ENCODE results near the gene SF3B1. TPM values are rescaled to one million over a fixed set of nuclear protein-coding genes. Genes with fewer than 3 reads are reported as not detected.
"Not testable (repeated sequence)": the region's sequence is repeated elsewhere in the genome, so short reads cannot be mapped to it uniquely, and the experiment has no call there.

SF3B1 gene
- total and polyA plus RNA-seq, 7 experiments from 2014 or later, result 130 to 737 (median 439) TPM

- no peaks in the 10 kb centered on the region for H3K36me3 Mint-ChIP-seq
- H3K4me3 Mint-ChIP-seq, result no peak overlapping the region
- no peak overlapping the region for H3K4me3 ChIP-seq (ENCODE audit: low read length)
- H3K27ac ChIP-seq (ENCODE audit: low read depth, low read length), result no peak overlapping the region
- H3K27ac Mint-ChIP-seq, result peak overlapping the region in 1 of 9 donors; percentile 26
- peaks cover 3 to 10% of the 10 kb centered on the region in 2 donors for H3K4me1 ChIP-seq (ENCODE audit: control insufficient read depth in 2 of 2, insufficient read depth in 2 of 2, low read length in 2 of 2)
- ChIA-PET CTCF (interaction anchor here (0.9 kb wide), 1 partner anchor 259 kb away, joined by 3 read pairs; no protein-coding TSS in a partner anchor), POLR2A (no interaction called here)
- DNase-seq, result no peak
- intact Hi-C loops (cut with micrococcal nuclease), result loop anchor here in 1 of 2 donors (10.0 kb wide), 1 partner anchor 498 kb away; no protein-coding TSS in a partner anchor
- no peak for ATAC-seq
- no peaks in the 10 kb centered on the region for H3K9me3 Mint-ChIP-seq
- H3K27me3 ChIP-seq (ENCODE audit: control insufficient read depth in 2 of 2, insufficient read depth in 2 of 2, low read length in 2 of 2), result no peaks in the 10 kb centered on the region
- H3K27me3 Mint-ChIP-seq, result no peaks in the 10 kb centered on the region
- no peaks in the 10 kb centered on the region for H3K36me3 ChIP-seq (ENCODE audit: control insufficient read depth in 2 of 3, insufficient read depth in 3 of 3, low read length in 3 of 3)
- H3K4me1 Mint-ChIP-seq, result peaks cover 15 to 45% (median 27%) of the 10 kb centered on the region in 7 donors
- H3K9me3 ChIP-seq (ENCODE audit: control insufficient read depth in 2 of 3, low read length in 3 of 3), result no peaks in the 10 kb centered on the region
Observed at GRCh38 chr2:197372592-197372991, 62.2 kb downstream of the SF3B1 start.

GRCh38 chr2:197370664-197371063 is 64.2 kb downstream of the SF3B1 start:
- H3K9me3 ChIP-seq (ENCODE audit: control insufficient read depth in 2 of 3, low read length in 3 of 3); H3K36me3 Mint-ChIP-seq; H3K9me3 Mint-ChIP-seq; H3K4me3 ChIP-seq (ENCODE audit: low read length); H3K27ac Mint-ChIP-seq; H3K4me1 ChIP-seq (ENCODE audit: control insufficient read depth in 2 of 2, insufficient read depth in 2 of 2, low read length in 2 of 2); H3K27ac ChIP-seq (ENCODE audit: low read depth, low read length); H3K4me3 Mint-ChIP-seq; H3K27me3 ChIP-seq (ENCODE audit: control insufficient read depth in 2 of 2, insufficient read depth in 2 of 2, low read length in 2 of 2); CTCF ChIA-PET; DNase-seq; H3K27me3 Mint-ChIP-seq; H3K36me3 ChIP-seq (ENCODE audit: control insufficient read depth in 2 of 3, insufficient read depth in 3 of 3, low read length in 3 of 3); ATAC-seq; POLR2A ChIA-PET: not testable (repeated sequence)
- intact Hi-C loops (cut with micrococcal nuclease), result loop anchor here in 1 of 2 donors (10.0 kb wide), 1 partner anchor 496 kb away; no protein-coding TSS in a partner anchor
- peaks cover 11 to 39% (median 20%) of the 10 kb centered on the region in 7 donors for H3K4me1 Mint-ChIP-seq

- H3K4me3 ChIP-seq (ENCODE audit: low read length), result no peak overlapping the region
- peak overlapping the region in 3 of 10 donors; percentile 26 to 63 (median 50) for H3K4me3 Mint-ChIP-seq
- no peak for ATAC-seq
- no peaks in the 10 kb centered on the region for H3K27me3 Mint-ChIP-seq
- H3K27me3 ChIP-seq (ENCODE audit: control insufficient read depth in 2 of 2, insufficient read depth in 2 of 2, low read length in 2 of 2), result no peaks in the 10 kb centered on the region
- H3K36me3 Mint-ChIP-seq, result no peaks in the 10 kb centered on the region
- ChIA-PET POLR2A (interaction anchor here (1.3 kb wide), 1 partner anchor 195 kb away, joined by 3 read pairs; no protein-coding TSS in a partner anchor), CTCF (interaction anchor here (2.0 kb wide), 1 partner anchor 256 kb away, joined by 6 read pairs; no protein-coding TSS in a partner anchor)
- H3K9me3 Mint-ChIP-seq, result peaks cover 0 to 2% (median 0%) of the 10 kb centered on the region in 11 donors
- DNase-seq, result no peak
- H3K27ac Mint-ChIP-seq, result peak overlapping the region in 6 of 9 donors; percentile 10 to 78 (median 25)
- no peaks in the 10 kb centered on the region for H3K9me3 ChIP-seq (ENCODE audit: control insufficient read depth in 2 of 3, low read length in 3 of 3)
- intact Hi-C loops (cut with micrococcal nuclease), result loop anchor here in 1 of 2 donors (10.0 kb wide), 1 partner anchor 495 kb away; no protein-coding TSS in a partner anchor
- H3K4me1 Mint-ChIP-seq, result peaks cover 11 to 39% (median 20%) of the 10 kb centered on the region in 7 donors
- no peak overlapping the region for H3K27ac ChIP-seq (ENCODE audit: low read depth, low read length)
- peaks cover 3 to 8% of the 10 kb centered on the region in 2 donors for H3K4me1 ChIP-seq (ENCODE audit: control insufficient read depth in 2 of 2, insufficient read depth in 2 of 2, low read length in 2 of 2)
- no peaks in the 10 kb centered on the region for H3K36me3 ChIP-seq (ENCODE audit: control insufficient read depth in 2 of 3, insufficient read depth in 3 of 3, low read length in 3 of 3)
Observed at GRCh38 chr2:197369933-197370320, 64.9 kb downstream of the SF3B1 start.

GRCh38 chr2:197369228-197369932 is 65.4 kb downstream of the SF3B1 start:
- Histone ChIP-seq H3K36me3 (ENCODE audit: control insufficient read depth in 2 of 3, insufficient read depth in 3 of 3, low read length in 3 of 3) (no peaks in the 10 kb centered on the region), H3K27me3 (ENCODE audit: control insufficient read depth in 2 of 2, insufficient read depth in 2 of 2, low read length in 2 of 2) (no peaks in the 10 kb centered on the region), H3K9me3 (ENCODE audit: control insufficient read depth in 2 of 3, low read length in 3 of 3) (no peaks in the 10 kb centered on the region), H3K4me1 (ENCODE audit: control insufficient read depth in 2 of 2, insufficient read depth in 2 of 2, low read length in 2 of 2) (peaks cover 3 to 8% of the 10 kb centered on the region in 2 donors), H3K4me3 (ENCODE audit: low read length) (no peak overlapping the region), H3K27ac (ENCODE audit: low read depth, low read length) (no peak overlapping the region)
- no peaks in the 10 kb centered on the region for H3K27me3 Mint-ChIP-seq
- peaks cover 0 to 2% (median 0%) of the 10 kb centered on the region in 11 donors for H3K9me3 Mint-ChIP-seq
- intact Hi-C loops (cut with micrococcal nuclease), result no loop called here
- no peak for DNase-seq
- ChIA-PET CTCF (interaction anchor here (2.0 to 2.2 kb wide), 2 partner anchors 178 to 256 kb away, joined by 6 read pairs; no protein-coding TSS in a partner anchor), POLR2A (interaction anchor here (1.3 kb wide), 1 partner anchor 194 kb away, joined by 3 read pairs; no protein-coding TSS in a partner anchor)
- ATAC-seq, result no peak
- peaks cover 8 to 34% (median 20%) of the 10 kb centered on the region in 7 donors for H3K4me1 Mint-ChIP-seq
- no peaks in the 10 kb centered on the region for H3K36me3 Mint-ChIP-seq
- peak overlapping the region in 3 of 10 donors; percentile 26 to 63 (median 50) for H3K4me3 Mint-ChIP-seq
- H3K27ac Mint-ChIP-seq, result peak overlapping the region in 7 of 9 donors; percentile 3 to 78 (median 17)

- Mint-ChIP-seq H3K4me3 (no peak overlapping the region), H3K27ac (peak overlapping the region in 1 of 9 donors; percentile 41), H3K9me3 (peaks cover 0 to 4% (median 0%) of the 10 kb centered on the region in 11 donors), H3K27me3 (no peaks in the 10 kb centered on the region), H3K4me1 (peaks cover 11 to 35% (median 20%) of the 10 kb centered on the region in 7 donors), H3K36me3 (no peaks in the 10 kb centered on the region)
- intact Hi-C loops (cut with micrococcal nuclease), result no loop called here
- Histone ChIP-seq H3K27me3 (ENCODE audit: control insufficient read depth in 2 of 2, insufficient read depth in 2 of 2, low read length in 2 of 2) (no peaks in the 10 kb centered on the region), H3K4me3 (ENCODE audit: low read length) (no peak overlapping the region), H3K4me1 (ENCODE audit: control insufficient read depth in 2 of 2, insufficient read depth in 2 of 2, low read length in 2 of 2) (peaks cover 3 to 8% of the 10 kb centered on the region in 2 donors), H3K9me3 (ENCODE audit: control insufficient read depth in 2 of 3, low read length in 3 of 3) (no peaks in the 10 kb centered on the region), H3K36me3 (ENCODE audit: control insufficient read depth in 2 of 3, insufficient read depth in 3 of 3, low read length in 3 of 3) (no peaks in the 10 kb centered on the region), H3K27ac (ENCODE audit: low read depth, low read length) (no peak overlapping the region)
- POLR2A ChIA-PET, result no interaction called here
- CTCF ChIA-PET, result interaction anchor here (2.0 to 2.2 kb wide), 2 partner anchors 177 to 255 kb away, joined by 6 read pairs; no protein-coding TSS in a partner anchor
- ATAC-seq, result no peak
- DNase-seq, result no peak
Observed at GRCh38 chr2:197368412-197368811, 66.4 kb downstream of the SF3B1 start.

GRCh38 chr2:197363998-197364397 is 70.8 kb downstream of the SF3B1 start:
- ATAC-seq, result no peak
- no peaks in the 10 kb centered on the region for H3K27me3 ChIP-seq (ENCODE audit: control insufficient read depth in 2 of 2, insufficient read depth in 2 of 2, low read length in 2 of 2)
- intact Hi-C loops (cut with micrococcal nuclease), result no loop called here
- no peak overlapping the region for H3K4me3 ChIP-seq (ENCODE audit: low read length)
- Mint-ChIP-seq H3K27ac (no peak overlapping the region), H3K27me3 (no peaks in the 10 kb centered on the region), H3K36me3 (peaks cover 0 to 6% (median 0%) of the 10 kb centered on the region in 5 donors), H3K9me3 (peaks cover 0 to 5% (median 0%) of the 10 kb centered on the region in 11 donors), H3K4me1 (peaks cover 3 to 23% (median 14%) of the 10 kb centered on the region in 7 donors), H3K4me3 (no peak overlapping the region)
- no peak overlapping the region for H3K27ac ChIP-seq (ENCODE audit: low read depth, low read length)
- no peaks in the 10 kb centered on the region for H3K9me3 ChIP-seq (ENCODE audit: control insufficient read depth in 2 of 3, low read length in 3 of 3)
- ChIA-PET POLR2A (interaction anchor here (0.6 to 1.2 kb wide), 3 partner anchors 17 to 166 kb away, joined by 3 to 4 read pairs (median 3); no protein-coding TSS in a partner anchor), CTCF (interaction anchor here (0.9 kb wide), 1 partner anchor 195 kb away, joined by 5 read pairs; no protein-coding TSS in a partner anchor)
- peaks cover 0 to 4% of the 10 kb centered on the region in 2 donors for H3K4me1 ChIP-seq (ENCODE audit: control insufficient read depth in 2 of 2, insufficient read depth in 2 of 2, low read length in 2 of 2)
- no peak for DNase-seq
- H3K36me3 ChIP-seq (ENCODE audit: control insufficient read depth in 2 of 3, insufficient read depth in 3 of 3, low read length in 3 of 3), result no peaks in the 10 kb centered on the region

All from naive thymus-derived CD4-positive, alpha-beta T cell (primary cell).